WTC11 (cell line): ENCODE data around the gene CAB39L.

Experiments
- ATF1 ChIP-seq: sonication (generic); formaldehyde crosslinking; IDR thresholded peaks from 2 replicates; pipeline ENCODE4 v1.8.1; 2023; ENCODE audit warnings: mild to moderate bottlenecking, moderate library complexity, missing genetic modification reagents
- CTCF ChIP-seq: fragments of 200-600 bp; IDR thresholded peaks from 2 replicates; pipeline ENCODE4 v1.8.0; 2022; ENCODE audit warnings: antibody characterized with exemption
- MAX ChIP-seq: sonication (generic); formaldehyde crosslinking; IDR thresholded peaks from 2 replicates; pipeline ENCODE4 v1.8.0; 2022; ENCODE audit warnings: mild to moderate bottlenecking, missing genetic modification reagents
- MLX ChIP-seq: sonication (generic); formaldehyde crosslinking; IDR thresholded peaks from 2 replicates; pipeline ENCODE4 v1.8.1; 2023; ENCODE audit warnings: mild to moderate bottlenecking, missing genetic modification reagents, moderate library complexity
- TEAD1 ChIP-seq: sonication (generic); formaldehyde crosslinking; IDR thresholded peaks from 2 replicates; pipeline ENCODE4 v1.8.0; 2022; ENCODE audit warnings: mild to moderate bottlenecking, missing genetic modification reagents
- ZNF232 ChIP-seq: sonication (generic); formaldehyde crosslinking; IDR thresholded peaks from 2 replicates; pipeline ENCODE4 v1.8.0; 2022; ENCODE audit warnings: mild to moderate bottlenecking, missing genetic modification reagents
- TF ChIP-seq, protein P1 (sequence below): sonication (generic); formaldehyde crosslinking; IDR thresholded peaks from 2 replicates; pipeline ENCODE4 v1.8.1; 2023; ENCODE audit warnings: mild to moderate bottlenecking, missing genetic modification reagents, moderate library complexity
- TF ChIP-seq, protein P2 (sequence below): sonication (generic); formaldehyde crosslinking; IDR thresholded peaks from 2 replicates; pipeline ENCODE4 v1.8.1; 2023; ENCODE audit warnings: mild to moderate bottlenecking, moderate library complexity, missing genetic modification reagents

GRCh38 chr13:49443357-49443703, 534 bp downstream of the CAB39L start:
- TF ChIP-seq CTCF, result no peak
- TF ChIP-seq, protein P1, sequence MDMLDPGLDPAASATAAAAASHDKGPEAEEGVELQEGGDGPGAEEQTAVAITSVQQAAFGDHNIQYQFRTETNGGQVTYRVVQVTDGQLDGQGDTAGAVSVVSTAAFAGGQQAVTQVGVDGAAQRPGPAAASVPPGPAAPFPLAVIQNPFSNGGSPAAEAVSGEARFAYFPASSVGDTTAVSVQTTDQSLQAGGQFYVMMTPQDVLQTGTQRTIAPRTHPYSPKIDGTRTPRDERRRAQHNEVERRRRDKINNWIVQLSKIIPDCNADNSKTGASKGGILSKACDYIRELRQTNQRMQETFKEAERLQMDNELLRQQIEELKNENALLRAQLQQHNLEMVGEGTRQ, result no peak
- TF ChIP-seq ATF1, result no peak
- no peak for TF ChIP-seq ZNF232 (CRISPR knock-in tag)
- TF ChIP-seq MAX (CRISPR knock-in tag), result no peak
- TF ChIP-seq TEAD1 (CRISPR knock-in tag), result no peak
- no peak for TF ChIP-seq MLX
- TF ChIP-seq, protein P2, sequence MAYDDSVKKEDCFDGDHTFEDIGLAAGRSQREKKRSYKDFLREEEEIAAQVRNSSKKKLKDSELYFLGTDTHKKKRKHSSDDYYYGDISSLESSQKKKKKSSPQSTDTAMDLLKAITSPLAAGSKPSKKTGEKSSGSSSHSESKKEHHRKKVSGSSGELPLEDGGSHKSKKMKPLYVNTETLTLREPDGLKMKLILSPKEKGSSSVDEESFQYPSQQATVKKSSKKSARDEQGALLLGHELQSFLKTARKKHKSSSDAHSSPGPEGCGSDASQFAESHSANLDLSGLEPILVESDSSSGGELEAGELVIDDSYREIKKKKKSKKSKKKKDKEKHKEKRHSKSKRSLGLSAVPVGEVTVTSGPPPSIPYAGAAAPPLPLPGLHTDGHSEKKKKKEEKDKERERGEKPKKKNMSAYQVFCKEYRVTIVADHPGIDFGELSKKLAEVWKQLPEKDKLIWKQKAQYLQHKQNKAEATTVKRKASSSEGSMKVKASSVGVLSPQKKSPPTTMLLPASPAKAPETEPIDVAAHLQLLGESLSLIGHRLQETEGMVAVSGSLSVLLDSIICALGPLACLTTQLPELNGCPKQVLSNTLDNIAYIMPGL (CRISPR knock-in tag), result no peak
